Small intestine (tissue), 7 donors: Measurements from ENCODE around the gene EMD. TPM values are rescaled to one million over a fixed set of nuclear protein-coding genes. Genes with fewer than 3 reads are reported as not detected.

ENCODE experiments used
- DNase-seq, 2 donors: peaks; one replicate each; pipeline versions ENCODE4 v3.0.0 to v3.0.0-alpha.2; 2013
- FAIRE-seq: peaks from 2 replicates; lab custom pipeline; 2012; peaks lifted over from hg19 to GRCh38; lab: Jason Lieb, UNC
- H3K27ac ChIP-seq, 3 donors: one replicate each; pipeline ENCODE4 v1.5.1; 2013; ENCODE audit warnings: low read length in 2 of 3, mild to moderate bottlenecking in 2 of 3, control low read depth in 1 of 3, inconsistent platforms in 1 of 3, low read depth in 1 of 3, moderate library complexity in 1 of 3
- H3K27me3 ChIP-seq, 3 donors: one replicate each; pipeline ENCODE4 v1.6.1; 2013; ENCODE audit warnings: low read length in 3 of 3, inconsistent platforms in 1 of 3; ENCODE audit not compliant: control insufficient read depth in 3 of 3, insufficient read depth in 3 of 3
- H3K36me3 ChIP-seq, 3 donors: one replicate each; pipeline ENCODE4 v1.6.1; 2013; ENCODE audit warnings: low read length in 3 of 3, inconsistent platforms in 1 of 3, low read depth in 1 of 3, mild to moderate bottlenecking in 1 of 3, moderate library complexity in 1 of 3; ENCODE audit not compliant: control insufficient read depth in 3 of 3, insufficient read depth in 2 of 3
- H3K4me1 ChIP-seq, 3 donors: one replicate each; pipeline ENCODE4 v1.6.1; 2013; ENCODE audit warnings: low read length in 2 of 3, inconsistent platforms in 1 of 3, low read depth in 1 of 3, mild to moderate bottlenecking in 1 of 3, moderate library complexity in 1 of 3; ENCODE audit not compliant: control insufficient read depth in 3 of 3, insufficient read depth in 2 of 3
- H3K4me3 ChIP-seq, 3 donors: one replicate each; pipeline ENCODE4 v1.5.1; 2013; ENCODE audit warnings: low read length in 3 of 3, control low read depth in 1 of 3, inconsistent platforms in 1 of 3, low read depth in 1 of 3, mild to moderate bottlenecking in 1 of 3, moderate library complexity in 1 of 3
- H3K9me3 ChIP-seq, 2 donors: one replicate each; pipeline ENCODE4 v1.6.1; 2013; ENCODE audit warnings: low read depth in 1 of 2, low read length in 1 of 2; ENCODE audit not compliant: control insufficient read depth in 2 of 2, insufficient read depth in 1 of 2
- WGBS, 3 donors: extraction: QIAGEN DNeasy Blood & Tissue Kit; methylation state at CpG; one replicate each; pipeline ENCODE4 v1.1.7; 2013; 5-methylcytosine and 5-hydroxymethylcytosine counted together
- polyA plus RNA-seq, 4 donors: library from polyadenylated mRNA; stranded (reverse) in 3 of 4; unstranded in 1 of 4; fragments of 200-250 nt in 3 of 4; fragments of 120-200 nt in 1 of 4; gene quantifications; one replicate each; pipeline versions ENCODE4 v1.2.1 to v1.2.3, GENCODE V29; 2013
- donor health status: healthy with polysubstance abuse.
- donor health status: control.
- donor health status: control.
- donor health status: Bipolar disorder and iron deficiency.
- donor health status: healthy.

Gene EMD
- polyA plus RNA-seq, 4 donors = 37.6 to 82.3 (median 55.6) TPM

GRCh38 chrX:154371017-154371788 is 7.9 kb upstream of the EMD start:
- no peak for FAIRE-seq

GRCh38 chrX:154371789-154372300 is 7.2 kb upstream of the EMD start:
- peak overlapping the region in 2 of 3 donors; percentile 14 to 38 for H3K27ac ChIP-seq
- H3K9me3 ChIP-seq = no peaks in the 10 kb centered on the region
- H3K27me3 ChIP-seq = peaks cover 0 to 28% (median 0%) of the 10 kb centered on the region in 3 donors
- H3K4me1 ChIP-seq = peaks cover 0 to 28% (median 0%) of the 10 kb centered on the region in 3 donors
- peaks cover 0 to 22% (median 0%) of the 10 kb centered on the region in 3 donors for H3K36me3 ChIP-seq
- 7 to 45% (median 13%) methylated on average over 3 to 43 of the region's 43 CpGs for WGBS, 3 donors
- H3K4me3 ChIP-seq = peak overlapping the region; percentile 27 to 48 (median 30)
- no peak for FAIRE-seq
- DNase-seq = no peak

More at GRCh38 chrX:154371017-154371788, 7.9 kb upstream of the EMD start:
- H3K27me3 ChIP-seq = peaks cover 0 to 28% (median 0%) of the 10 kb centered on the region in 3 donors
- no peaks in the 10 kb centered on the region for H3K9me3 ChIP-seq
- peak overlapping the region in 2 of 3 donors; percentile 48 to 87 for H3K27ac ChIP-seq
- H3K4me1 ChIP-seq = peaks cover 0 to 28% (median 0%) of the 10 kb centered on the region in 3 donors
- peak; percentile 83 to 85 for DNase-seq
- peak overlapping the region; percentile 44 to 61 (median 46) for H3K4me3 ChIP-seq
- WGBS, 3 donors = 0 to 31% (median 25%) methylated on average over 24 to 77 of the region's 77 CpGs
- H3K36me3 ChIP-seq = peaks cover 0 to 29% (median 0%) of the 10 kb centered on the region in 3 donors

- DNase-seq (no peak), FAIRE-seq (no peak)
- Histone ChIP-seq H3K9me3 (no peaks in the 10 kb centered on the region), H3K27me3 (peaks cover 0 to 28% (median 0%) of the 10 kb centered on the region in 3 donors), H3K36me3 (peaks cover 0 to 14% (median 0%) of the 10 kb centered on the region in 3 donors), H3K4me1 (peaks cover 0 to 28% (median 0%) of the 10 kb centered on the region in 3 donors), H3K27ac (peak overlapping the region in 2 of 3 donors; percentile 38 to 54), H3K4me3 (peak overlapping the region in 1 of 3 donors; percentile 48)
- WGBS, 3 donors = 18 to 42% (median 26%) methylated on average over 4 to 5 of the region's 5 CpGs
Observed at GRCh38 chrX:154372612-154373022, 6.5 kb upstream of the EMD start.

- Histone ChIP-seq H3K36me3 (peaks cover 0 to 8% (median 0%) of the 10 kb centered on the region in 3 donors), H3K4me1 (peaks cover 0 to 30% (median 0%) of the 10 kb centered on the region in 3 donors), H3K9me3 (no peaks in the 10 kb centered on the region), H3K27ac (peak overlapping the region in 2 of 3 donors; percentile 57 to 82), H3K4me3 (peak overlapping the region in 2 of 3 donors; percentile 14 to 48), H3K27me3 (peaks cover 0 to 28% (median 0%) of the 10 kb centered on the region in 3 donors)
- WGBS, 3 donors = 14 to 41% (median 15%) methylated on average over 19 to 23 of the region's 23 CpGs
- no peak for FAIRE-seq
- peak; percentile 72 to 81 for DNase-seq
Observed at GRCh38 chrX:154373340-154374306, 5.5 kb upstream of the EMD start.

- no peaks in the 10 kb centered on the region for H3K9me3 ChIP-seq
- FAIRE-seq (no peak), DNase-seq (peak in 1 of 2 donors; percentile 47)
- H3K36me3 ChIP-seq = peaks cover 0 to 2% (median 0%) of the 10 kb centered on the region in 3 donors
- peak within 1 kb of the TSS in 2 of 3 donors; percentile 14 to 48 for H3K4me3 ChIP-seq
- peaks cover 0 to 24% (median 0%) of the 10 kb centered on the region in 3 donors for H3K4me1 ChIP-seq
- peaks cover 0 to 28% (median 0%) of the 10 kb centered on the region in 3 donors for H3K27me3 ChIP-seq
- H3K27ac ChIP-seq = peak within 1 kb of the TSS in 2 of 3 donors; percentile 61 to 82
- WGBS, 3 donors = 6 to 45% (median 20%) methylated on average over 8 to 95 of the region's 95 CpGs
Observed at GRCh38 chrX:154374313-154375155, 4.6 kb upstream of the EMD start, which contains the start of gene FLNA. TSS of gene FLNA (minus strand) at chrX:154374634. CDS start at chrX:154371245, 3,389 bp downstream.

- H3K9me3 ChIP-seq = no peaks in the 10 kb centered on the region
- 27 to 61% (median 58%) methylated on average over 10 of the region's 10 CpGs for WGBS, 3 donors
- peaks cover 0 to 18% (median 0%) of the 10 kb centered on the region in 3 donors for H3K4me1 ChIP-seq
- peaks cover 0 to 23% (median 0%) of the 10 kb centered on the region in 3 donors for H3K27me3 ChIP-seq
- no peak for DNase-seq
- no peak overlapping the region for H3K4me3 ChIP-seq
- no peak for FAIRE-seq
- H3K27ac ChIP-seq = peak overlapping the region in 2 of 3 donors; percentile 22 to 61
- peaks cover 0 to 2% (median 0%) of the 10 kb centered on the region in 3 donors for H3K36me3 ChIP-seq
Observed at GRCh38 chrX:154375156-154375504, 4.0 kb upstream of the EMD start.

- Histone ChIP-seq H3K27me3 (peaks cover 0 to 17% (median 0%) of the 10 kb centered on the region in 3 donors), H3K27ac (peak overlapping the region in 2 of 3 donors; percentile 79 to 89), H3K36me3 (peaks cover 0 to 16% (median 0%) of the 10 kb centered on the region in 3 donors), H3K4me3 (no peak overlapping the region), H3K9me3 (no peaks in the 10 kb centered on the region), H3K4me1 (peaks cover 0 to 16% (median 0%) of the 10 kb centered on the region in 3 donors)
- DNase-seq (no peak), FAIRE-seq (no peak)
- WGBS, 3 donors = 71 to 81% (median 77%) methylated on average over 3 of the region's 3 CpGs
Observed at GRCh38 chrX:154376774-154377173, 2.3 kb upstream of the EMD start.
